HepG2 (cell line): Measurements from ENCODE around the gene ANG. TPM values are rescaled to one million over a fixed set of nuclear protein-coding genes. Genes with fewer than 3 reads are reported as not detected.
A peak's percentile ranks its signal among the peaks of the same experiment; 100 is the strongest.

Experiments used
- AGO2 ChIP-seq: fragments of 200-400 bp; formaldehyde crosslinking; optimal IDR thresholded peaks from 2 replicates; pipeline ENCODE3; 2017; ENCODE audit warnings: mild to moderate bottlenecking, low read depth, low read length, moderate library complexity
- AHR ChIP-seq: IDR thresholded peaks from 2 replicates; pipeline ENCODE4 v1.6.1; 2018; ENCODE audit warnings: missing genetic modification reagents, missing compliant biosample characterization
- CERS6 ChIP-seq: sonication (generic); formaldehyde crosslinking; IDR thresholded peaks from 2 replicates; pipeline ENCODE4 v1.5.0; 2020; ENCODE audit warnings: missing genetic modification reagents
- E2F1 ChIP-seq: sonication (generic); formaldehyde crosslinking; IDR thresholded peaks from 2 replicates; pipeline ENCODE4 v1.5.0; 2020; ENCODE audit warnings: missing genetic modification reagents
- FOXJ3 ChIP-seq: sonication (generic); formaldehyde crosslinking; IDR thresholded peaks from 2 replicates; pipeline ENCODE4 v1.4.0; 2020; ENCODE audit warnings: missing genetic modification reagents, mild to moderate bottlenecking, borderline replicate concordance
- HMGA1 ChIP-seq: sonication (generic); formaldehyde crosslinking; conservative IDR thresholded peaks from 2 replicates; pipeline ENCODE4 v1.4.0; 2020; ENCODE audit warnings: missing genetic modification reagents
- HNRNPL ChIP-seq: fragments of 200-400 bp; formaldehyde crosslinking; IDR thresholded peaks from 2 replicates; pipeline ENCODE4 v1.6.1; 2017; ENCODE audit warnings: mild to moderate bottlenecking, low read depth, low read length
- MTA1 ChIP-seq: sonication (generic); formaldehyde crosslinking; IDR thresholded peaks from 2 replicates; pipeline ENCODE4 v1.4.0; 2020; ENCODE audit warnings: missing genetic modification reagents, mild to moderate bottlenecking, borderline replicate concordance
- ZNF333 ChIP-seq: sonication (generic); formaldehyde crosslinking; IDR thresholded peaks from 2 replicates; pipeline ENCODE4 v1.4.0; 2020; ENCODE audit warnings: mild to moderate bottlenecking, missing genetic modification reagents, borderline replicate concordance
- ZSCAN29 ChIP-seq: sonication (generic); formaldehyde crosslinking; conservative IDR thresholded peaks from 2 replicates; pipeline ENCODE4 v1.4.0; 2020; ENCODE audit warnings: mild to moderate bottlenecking, missing genetic modification reagents
- polyA plus RNA-seq, 8 experiments: library from polyadenylated mRNA; depleted of rRNA in 3 of 8; stranded (reverse) in 7 of 8; unstranded in 1 of 8; fragments of >200 nt; fragmentation: Illumina TruSeq in 4 of 8; extraction: Trizol in 4 of 8; gene quantifications; 2 replicates each; pipeline versions ENCODE4 v1.2.1 to v1.2.3, GENCODE V29; 2011 to 2016; ENCODE audit warnings: low read depth in 4 of 8, missing spikeins in 1 of 8, mixed read lengths in 1 of 8; ENCODE audit not compliant: insufficient read depth in 1 of 8
- total RNA-seq, 5 experiments: library from RNA; depleted of rRNA; stranded (reverse); fragments of >200 nt; fragmentation: Illumina TruSeq; extraction: Trizol; gene quantifications; 2 replicates each; pipeline ENCODE4 v1.2.3, GENCODE V29; 2016; ENCODE audit warnings: low read depth in 1 of 5
- TF ChIP-seq, protein P1 (sequence below): sonication (generic); formaldehyde crosslinking; IDR thresholded peaks from one replicate; pipeline ENCODE4 v1.5.1; 2020; ENCODE audit warnings: mild to moderate bottlenecking, missing genetic modification reagents; ENCODE audit errors: not compliant biosample characterization
- TF ChIP-seq, protein P2 (sequence below): sonication (generic); formaldehyde crosslinking; IDR thresholded peaks from 2 replicates; pipeline ENCODE4 v1.5.0; 2020; ENCODE audit warnings: mild to moderate bottlenecking, missing genetic modification reagents, moderate library complexity
- TF ChIP-seq, protein P3 (sequence below): sonication (generic); formaldehyde crosslinking; IDR thresholded peaks from 2 replicates; pipeline ENCODE4 v1.8.0; 2023; ENCODE audit warnings: mild to moderate bottlenecking, missing genetic modification reagents

ANG gene
- total and polyA plus RNA-seq, 2 of the 13 experiments (the other 11 are each of a cell fraction or from before 2014, with no cell fraction given): 83.6 to 401 TPM

DNA sequence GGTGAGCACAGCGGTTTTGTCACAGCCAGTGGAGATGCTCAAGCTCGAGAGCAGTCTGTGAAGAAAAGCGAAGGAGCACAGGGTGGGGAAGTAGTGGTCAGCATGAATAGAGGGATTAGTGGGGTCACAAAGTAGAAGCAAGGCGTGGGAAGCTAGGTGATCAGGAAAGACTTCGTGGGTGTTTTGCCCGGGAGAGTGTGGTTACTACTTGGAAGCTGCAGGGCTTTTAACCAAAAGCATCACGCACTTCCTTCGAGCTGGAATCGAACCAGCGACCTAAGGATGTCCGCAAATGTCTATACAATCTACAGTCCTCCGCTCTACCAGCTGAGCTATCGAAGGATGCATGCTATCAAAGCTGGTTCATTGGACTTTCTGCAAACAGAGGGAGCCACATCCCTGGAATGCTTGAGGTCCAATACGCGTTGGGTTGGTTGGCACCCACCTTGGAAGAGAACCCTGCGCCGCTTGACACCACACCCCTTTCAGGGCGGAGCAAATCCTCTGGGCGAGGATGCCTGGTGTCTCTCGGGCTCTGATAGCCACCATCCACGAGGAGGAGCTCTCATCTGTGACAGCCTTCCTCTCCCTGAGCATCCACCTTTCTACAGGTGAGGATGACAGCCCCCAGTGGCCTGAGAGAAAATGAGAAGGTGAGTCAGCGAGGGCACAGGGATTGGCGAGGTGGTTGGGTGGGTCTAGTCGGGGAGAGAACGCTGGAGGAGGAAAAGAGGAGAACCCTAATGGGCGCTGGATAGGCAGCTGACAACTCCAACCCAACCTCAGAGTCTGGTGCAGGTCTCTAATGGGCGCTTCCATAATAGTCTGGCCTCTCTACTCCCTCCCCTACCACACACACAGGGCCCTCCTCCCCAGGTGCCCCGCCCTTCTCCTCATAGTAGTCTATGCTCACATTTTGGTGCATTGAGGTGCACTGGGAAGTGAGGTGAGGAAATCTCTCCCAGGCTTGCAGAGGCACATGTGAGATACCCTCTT, 31.1 kb upstream of the ANG start (continued):
- TF ChIP-seq, protein P1, sequence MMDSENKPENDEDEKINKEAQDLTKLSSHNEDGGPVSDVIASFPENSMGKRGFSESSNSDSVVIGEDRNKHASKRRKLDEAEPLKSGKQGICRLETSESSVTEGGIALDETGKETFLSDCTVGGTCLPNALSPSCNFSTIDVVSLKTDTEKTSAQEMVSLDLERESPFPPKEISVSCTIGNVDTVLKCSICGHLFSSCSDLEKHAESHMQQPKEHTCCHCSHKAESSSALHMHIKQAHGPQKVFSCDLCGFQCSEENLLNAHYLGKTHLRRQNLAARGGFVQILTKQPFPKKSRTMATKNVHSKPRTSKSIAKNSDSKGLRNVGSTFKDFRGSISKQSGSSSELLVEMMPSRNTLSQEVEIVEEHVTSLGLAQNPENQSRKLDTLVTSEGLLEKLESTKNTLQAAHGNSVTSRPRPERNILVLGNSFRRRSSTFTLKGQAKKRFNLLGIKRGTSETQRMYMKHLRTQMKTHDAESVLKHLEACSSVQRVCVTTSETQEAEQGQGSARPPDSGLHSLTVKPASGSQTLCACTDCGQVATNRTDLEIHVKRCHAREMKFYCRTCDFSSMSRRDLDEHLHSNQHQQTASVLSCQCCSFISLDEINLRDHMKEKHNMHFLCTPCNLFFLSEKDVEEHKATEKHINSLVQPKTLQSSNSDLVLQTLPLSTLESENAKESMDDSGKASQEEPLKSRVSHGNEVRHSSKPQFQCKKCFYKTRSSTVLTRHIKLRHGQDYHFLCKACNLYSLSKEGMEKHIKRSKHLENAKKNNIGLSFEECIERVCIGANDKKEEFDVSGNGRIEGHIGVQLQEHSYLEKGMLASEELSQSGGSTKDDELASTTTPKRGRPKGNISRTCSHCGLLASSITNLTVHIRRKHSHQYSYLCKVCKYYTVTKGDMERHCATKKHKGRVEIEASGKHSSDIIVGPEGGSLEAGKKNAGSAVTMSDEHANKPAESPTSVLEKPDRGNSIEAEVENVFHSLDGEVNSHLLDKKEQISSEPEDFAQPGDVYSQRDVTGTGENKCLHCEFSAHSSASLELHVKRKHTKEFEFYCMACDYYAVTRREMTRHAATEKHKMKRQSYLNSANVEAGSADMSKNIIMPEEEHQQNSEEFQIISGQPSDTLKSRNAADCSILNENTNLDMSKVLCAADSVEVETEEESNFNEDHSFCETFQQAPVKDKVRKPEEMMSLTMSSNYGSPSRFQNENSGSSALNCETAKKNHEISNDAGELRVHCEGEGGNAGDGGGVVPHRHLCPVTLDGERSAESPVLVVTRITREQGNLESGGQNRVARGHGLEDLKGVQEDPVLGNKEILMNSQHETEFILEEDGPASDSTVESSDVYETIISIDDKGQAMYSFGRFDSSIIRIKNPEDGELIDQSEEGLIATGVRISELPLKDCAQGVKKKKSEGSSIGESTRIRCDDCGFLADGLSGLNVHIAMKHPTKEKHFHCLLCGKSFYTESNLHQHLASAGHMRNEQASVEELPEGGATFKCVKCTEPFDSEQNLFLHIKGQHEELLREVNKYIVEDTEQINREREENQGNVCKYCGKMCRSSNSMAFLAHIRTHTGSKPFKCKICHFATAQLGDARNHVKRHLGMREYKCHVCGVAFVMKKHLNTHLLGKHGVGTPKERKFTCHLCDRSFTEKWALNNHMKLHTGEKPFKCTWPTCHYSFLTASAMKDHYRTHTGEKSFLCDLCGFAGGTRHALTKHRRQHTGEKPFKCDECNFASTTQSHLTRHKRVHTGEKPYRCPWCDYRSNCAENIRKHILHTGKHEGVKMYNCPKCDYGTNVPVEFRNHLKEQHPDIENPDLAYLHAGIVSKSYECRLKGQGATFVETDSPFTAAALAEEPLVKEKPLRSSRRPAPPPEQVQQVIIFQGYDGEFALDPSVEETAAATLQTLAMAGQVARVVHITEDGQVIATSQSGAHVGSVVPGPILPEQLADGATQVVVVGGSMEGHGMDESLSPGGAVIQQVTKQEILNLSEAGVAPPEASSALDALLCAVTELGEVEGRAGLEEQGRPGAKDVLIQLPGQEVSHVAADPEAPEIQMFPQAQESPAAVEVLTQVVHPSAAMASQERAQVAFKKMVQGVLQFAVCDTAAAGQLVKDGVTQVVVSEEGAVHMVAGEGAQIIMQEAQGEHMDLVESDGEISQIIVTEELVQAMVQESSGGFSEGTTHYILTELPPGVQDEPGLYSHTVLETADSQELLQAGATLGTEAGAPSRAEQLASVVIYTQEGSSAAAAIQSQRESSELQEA (CRISPR knock-in tag): no peak
- TF ChIP-seq AHR (no peak), ZNF333 (CRISPR knock-in tag) (no peak), E2F1 (CRISPR knock-in tag) (no peak), AGO2 (no peak), CERS6 (CRISPR knock-in tag) (no peak), HNRNPL (no peak), FOXJ3 (CRISPR knock-in tag) (no peak), HMGA1 (CRISPR knock-in tag) (no peak), MTA1 (CRISPR knock-in tag) (no peak), ZSCAN29 (CRISPR knock-in tag) (no peak)
- TF ChIP-seq, protein P2, sequence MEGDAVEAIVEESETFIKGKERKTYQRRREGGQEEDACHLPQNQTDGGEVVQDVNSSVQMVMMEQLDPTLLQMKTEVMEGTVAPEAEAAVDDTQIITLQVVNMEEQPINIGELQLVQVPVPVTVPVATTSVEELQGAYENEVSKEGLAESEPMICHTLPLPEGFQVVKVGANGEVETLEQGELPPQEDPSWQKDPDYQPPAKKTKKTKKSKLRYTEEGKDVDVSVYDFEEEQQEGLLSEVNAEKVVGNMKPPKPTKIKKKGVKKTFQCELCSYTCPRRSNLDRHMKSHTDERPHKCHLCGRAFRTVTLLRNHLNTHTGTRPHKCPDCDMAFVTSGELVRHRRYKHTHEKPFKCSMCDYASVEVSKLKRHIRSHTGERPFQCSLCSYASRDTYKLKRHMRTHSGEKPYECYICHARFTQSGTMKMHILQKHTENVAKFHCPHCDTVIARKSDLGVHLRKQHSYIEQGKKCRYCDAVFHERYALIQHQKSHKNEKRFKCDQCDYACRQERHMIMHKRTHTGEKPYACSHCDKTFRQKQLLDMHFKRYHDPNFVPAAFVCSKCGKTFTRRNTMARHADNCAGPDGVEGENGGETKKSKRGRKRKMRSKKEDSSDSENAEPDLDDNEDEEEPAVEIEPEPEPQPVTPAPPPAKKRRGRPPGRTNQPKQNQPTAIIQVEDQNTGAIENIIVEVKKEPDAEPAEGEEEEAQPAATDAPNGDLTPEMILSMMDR: peak; percentile 62
- TF ChIP-seq, protein P3, sequence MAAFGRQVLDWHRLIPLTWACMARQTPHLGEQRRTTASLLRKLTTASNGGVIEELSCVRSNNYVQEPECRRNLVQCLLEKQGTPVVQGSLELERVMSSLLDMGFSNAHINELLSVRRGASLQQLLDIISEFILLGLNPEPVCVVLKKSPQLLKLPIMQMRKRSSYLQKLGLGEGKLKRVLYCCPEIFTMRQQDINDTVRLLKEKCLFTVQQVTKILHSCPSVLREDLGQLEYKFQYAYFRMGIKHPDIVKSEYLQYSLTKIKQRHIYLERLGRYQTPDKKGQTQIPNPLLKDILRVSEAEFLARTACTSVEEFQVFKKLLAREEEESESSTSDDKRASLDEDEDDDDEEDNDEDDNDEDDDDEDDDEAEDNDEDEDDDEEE (CRISPR knock-in tag): no peak
